NCI-H69 (cell line): ENCODE results near the gene ZBTB7A.

Experiments used
- DNase-seq: peaks from one replicate; lab custom pipeline; 2025; lab: John Stamatoyannopoulos, UW

ZBTB7A gene

GRCh38 chr19:4054441-4055208 is 12.1 kb downstream of the ZBTB7A start:
- no peak for DNase-seq

- DNase-seq, result no peak
These were observed 13.0 kb downstream of the ZBTB7A start for GRCh38 chr19:4053423-4054324.

- DNase-seq, result no peak
These were observed 13.7 kb downstream of the ZBTB7A start for GRCh38 chr19:4052993-4053422.

- no peak for DNase-seq
These were observed 14.3 kb downstream of the ZBTB7A start for GRCh38 chr19:4052114-4052992.

- DNase-seq, result no peak
These were observed 15.3 kb downstream of the ZBTB7A start for GRCh38 chr19:4051175-4052101.

GRCh38 chr19:4049432-4049831 is 17.3 kb downstream of the ZBTB7A start:
- DNase-seq, result no peak

- DNase-seq, result no peak
These were observed 19.6 kb downstream of the ZBTB7A start for GRCh38 chr19:4046946-4047683.

GRCh38 chr19:4046362-4046691 is 20.4 kb downstream of the ZBTB7A start:
- no peak for DNase-seq

- no peak for DNase-seq
These were observed 20.9 kb downstream of the ZBTB7A start for GRCh38 chr19:4045597-4046361.

GRCh38 chr19:4044990-4045465 is 21.7 kb downstream of the ZBTB7A start:
- no peak for DNase-seq

GRCh38 chr19:4043966-4044715 is 22.6 kb downstream of the ZBTB7A start:
- no peak for DNase-seq

GRCh38 chr19:4043401-4043800 is 23.3 kb downstream of the ZBTB7A start:
- no peak for DNase-seq

GRCh38 chr19:4042731-4043082 is 24.0 kb downstream of the ZBTB7A start:
- DNase-seq, result no peak

- no peak for DNase-seq
These were observed 24.5 kb downstream of the ZBTB7A start for GRCh38 chr19:4042064-4042730.

GRCh38 chr19:4038661-4039423 is 27.9 kb downstream of the ZBTB7A start:
- no peak for DNase-seq

GRCh38 chr19:4038057-4038456 is 28.6 kb downstream of the ZBTB7A start:
- DNase-seq, result no peak

GRCh38 chr19:4037301-4037949 is 29.3 kb downstream of the ZBTB7A start:
- no peak for DNase-seq
